HG03378 (cell line): ENCODE results near the gene ARHGAP22.

ENCODE experiments used
- ATAC-seq: cut with Tn5 transposase; IDR thresholded peaks from one replicate; pipeline ENCODE4 v1.9.1; 2021; ENCODE audit warnings: mild to moderate bottlenecking, moderate library complexity; ENCODE audit not compliant: unreplicated experiment

The ARHGAP22 gene

GRCh38 chr10:48501787-48502771 is 102.8 kb downstream of the ARHGAP22 start:
- ATAC-seq = no peak

- ATAC-seq = no peak
These were observed 103.6 kb downstream of the ARHGAP22 start for GRCh38 chr10:48501226-48501625.

GRCh38 chr10:48500771-48501170 is 104.1 kb downstream of the ARHGAP22 start:
- ATAC-seq = no peak

- ATAC-seq = no peak
These were observed 105.8 kb downstream of the ARHGAP22 start for GRCh38 chr10:48498940-48499510.

GRCh38 chr10:48497780-48498770 is 106.8 kb downstream of the ARHGAP22 start:
- no peak for ATAC-seq

- ATAC-seq = no peak
These were observed 107.8 kb downstream of the ARHGAP22 start for GRCh38 chr10:48496831-48497779.

GRCh38 chr10:48496105-48496830 is 108.6 kb downstream of the ARHGAP22 start:
- no peak for ATAC-seq

GRCh38 chr10:48495282-48496045 is 109.4 kb downstream of the ARHGAP22 start:
- ATAC-seq = no peak

- ATAC-seq = no peak
These were observed 110.3 kb downstream of the ARHGAP22 start for GRCh38 chr10:48494611-48495010.

- no peak for ATAC-seq
These were observed 110.8 kb downstream of the ARHGAP22 start for GRCh38 chr10:48494073-48494472.

- no peak for ATAC-seq
These were observed 111.6 kb downstream of the ARHGAP22 start for GRCh38 chr10:48493083-48493871.

- no peak for ATAC-seq
These were observed 112.7 kb downstream of the ARHGAP22 start for GRCh38 chr10:48492201-48492600.

GRCh38 chr10:48491392-48492139 is 113.3 kb downstream of the ARHGAP22 start:
- no peak for ATAC-seq

GRCh38 chr10:48490946-48491345 is 113.9 kb downstream of the ARHGAP22 start:
- no peak for ATAC-seq

GRCh38 chr10:48490571-48490940 is 114.3 kb downstream of the ARHGAP22 start:
- no peak for ATAC-seq

- ATAC-seq = no peak
These were observed 115.8 kb downstream of the ARHGAP22 start for GRCh38 chr10:48489099-48489498.

GRCh38 chr10:48487244-48487643 is 117.6 kb downstream of the ARHGAP22 start:
- ATAC-seq = no peak
